HG02840 (cell line): ENCODE data around the gene DES.

Experiments
- ATAC-seq: cut with Tn5 transposase; IDR thresholded peaks from one replicate; pipeline ENCODE4 v1.9.1; 2021; ENCODE audit warnings: mild to moderate bottlenecking, moderate library complexity, moderate number of reproducible peaks; ENCODE audit not compliant: unreplicated experiment, low FRiP score

Gene DES

GRCh38 chr2:219437141-219437540 lies 19.0 kb downstream of the DES start:
- no peak for ATAC-seq

- ATAC-seq: no peak
Observed at GRCh38 chr2:219437690-219438206, 19.6 kb downstream of the DES start.

GRCh38 chr2:219438453-219438852 lies 20.3 kb downstream of the DES start:
- ATAC-seq: no peak

- ATAC-seq: no peak
Observed at GRCh38 chr2:219439506-219439905, 21.3 kb downstream of the DES start.

- no peak for ATAC-seq
Observed at GRCh38 chr2:219440388-219441256, 22.4 kb downstream of the DES start.

GRCh38 chr2:219441451-219442255 lies 23.5 kb downstream of the DES start:
- no peak for ATAC-seq

- ATAC-seq: no peak
Observed at GRCh38 chr2:219442256-219443015, 24.3 kb downstream of the DES start.

GRCh38 chr2:219443016-219443696 lies 25.0 kb downstream of the DES start:
- no peak for ATAC-seq

- ATAC-seq: no peak
Observed at GRCh38 chr2:219443697-219444023, 25.5 kb downstream of the DES start.

GRCh38 chr2:219444566-219445091 lies 26.5 kb downstream of the DES start:
- no peak for ATAC-seq

GRCh38 chr2:219445220-219445640 lies 27.1 kb downstream of the DES start:
- ATAC-seq: no peak

- no peak for ATAC-seq
Observed at GRCh38 chr2:219446101-219446504, 27.9 kb downstream of the DES start.

GRCh38 chr2:219446689-219447088 lies 28.5 kb downstream of the DES start:
- no peak for ATAC-seq

- no peak for ATAC-seq
Observed at GRCh38 chr2:219447242-219448098, 29.3 kb downstream of the DES start.

GRCh38 chr2:219448099-219448775 lies 30.1 kb downstream of the DES start:
- ATAC-seq: no peak

- no peak for ATAC-seq
Observed at GRCh38 chr2:219448776-219449341, 30.7 kb downstream of the DES start.

- ATAC-seq: no peak
Observed at GRCh38 chr2:219449609-219450008, 31.4 kb downstream of the DES start.
